Type B pancreatic cell (in vitro differentiated cells): ENCODE measurements around the gene KLC3. TPM values are rescaled to one million over a fixed set of nuclear protein-coding genes. Genes with fewer than 3 reads are reported as not detected.
"Not testable (repeated sequence)": the region's sequence is repeated elsewhere in the genome, so short reads cannot be mapped to it uniquely, and the experiment has no call there.

ENCODE experiments used
- DNase-seq: peaks from one replicate; pipeline ENCODE4 v3.0.0; 2021; ENCODE audit warnings: mixed read lengths; ENCODE audit not compliant: unreplicated experiment; ENCODE audit errors: extremely low spot score
- H3K27ac Mint-ChIP-seq: 2 replicates; pipeline ENCODE4 v1.8.0; 2021; ENCODE audit warnings: mild to moderate bottlenecking, mixed read lengths
- H3K27me3 Mint-ChIP-seq: 2 replicates; pipeline ENCODE4 v1.8.0; 2021; ENCODE audit warnings: mixed read lengths
- H3K36me3 Mint-ChIP-seq: 2 replicates; pipeline ENCODE4 v1.8.0; 2021; ENCODE audit warnings: mixed read lengths
- H3K4me1 Mint-ChIP-seq: one replicate; pipeline ENCODE4 v1.8.0; 2021; ENCODE audit warnings: mixed read lengths; ENCODE audit not compliant: unreplicated experiment
- H3K4me3 Mint-ChIP-seq: 2 replicates; pipeline ENCODE4 v1.8.0; 2021; ENCODE audit warnings: mild to moderate bottlenecking, mixed read lengths
- H3K9me3 Mint-ChIP-seq: 2 replicates; pipeline ENCODE4 v1.8.0; 2021; ENCODE audit warnings: mixed read lengths
- total RNA-seq: library from RNA; stranded (reverse); gene quantifications from 2 replicates; pipeline ENCODE4 v1.2.1, GENCODE V29; 2021; ENCODE audit warnings: low replicate concordance
- TF ChIP-seq, protein P1 (sequence below): fragments of 200-600 bp; sonication (generic); conservative IDR thresholded peaks from 2 replicates; pipeline ENCODE4 v1.5.0; 2021; ENCODE audit warnings: antibody characterized with exemption, mild to moderate bottlenecking

Gene KLC3
- total RNA-seq, 1 donor from 2014 or later = 4.9 TPM

DNA sequence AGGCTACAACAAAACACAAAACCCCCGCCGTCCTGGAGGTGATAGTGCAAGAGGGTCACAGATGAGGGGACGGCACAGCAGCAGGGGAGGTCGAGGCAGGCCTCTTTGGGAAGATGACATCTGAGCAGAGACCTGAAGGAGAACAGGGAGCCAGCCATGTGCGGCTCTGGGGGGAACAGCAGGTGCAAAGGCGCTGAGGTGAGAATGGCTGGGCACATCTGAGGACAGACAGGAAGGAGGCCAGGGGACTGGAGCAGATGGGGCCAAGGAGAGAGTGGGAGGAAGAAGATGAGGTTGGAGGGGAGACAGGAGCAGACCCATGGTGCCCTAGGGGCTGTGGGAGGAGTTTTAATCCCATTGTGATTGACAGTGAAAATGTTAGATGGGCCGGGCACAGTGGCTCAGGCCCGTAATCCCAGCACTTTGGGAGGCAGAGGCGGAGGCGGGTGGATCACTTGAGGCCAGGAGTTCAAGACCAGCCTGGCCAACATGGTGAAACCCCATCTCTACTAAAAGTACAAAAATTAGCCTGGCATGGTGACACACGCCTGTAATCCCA is 16.1 kb upstream of the KLC3 start:
- TF ChIP-seq, protein P1, sequence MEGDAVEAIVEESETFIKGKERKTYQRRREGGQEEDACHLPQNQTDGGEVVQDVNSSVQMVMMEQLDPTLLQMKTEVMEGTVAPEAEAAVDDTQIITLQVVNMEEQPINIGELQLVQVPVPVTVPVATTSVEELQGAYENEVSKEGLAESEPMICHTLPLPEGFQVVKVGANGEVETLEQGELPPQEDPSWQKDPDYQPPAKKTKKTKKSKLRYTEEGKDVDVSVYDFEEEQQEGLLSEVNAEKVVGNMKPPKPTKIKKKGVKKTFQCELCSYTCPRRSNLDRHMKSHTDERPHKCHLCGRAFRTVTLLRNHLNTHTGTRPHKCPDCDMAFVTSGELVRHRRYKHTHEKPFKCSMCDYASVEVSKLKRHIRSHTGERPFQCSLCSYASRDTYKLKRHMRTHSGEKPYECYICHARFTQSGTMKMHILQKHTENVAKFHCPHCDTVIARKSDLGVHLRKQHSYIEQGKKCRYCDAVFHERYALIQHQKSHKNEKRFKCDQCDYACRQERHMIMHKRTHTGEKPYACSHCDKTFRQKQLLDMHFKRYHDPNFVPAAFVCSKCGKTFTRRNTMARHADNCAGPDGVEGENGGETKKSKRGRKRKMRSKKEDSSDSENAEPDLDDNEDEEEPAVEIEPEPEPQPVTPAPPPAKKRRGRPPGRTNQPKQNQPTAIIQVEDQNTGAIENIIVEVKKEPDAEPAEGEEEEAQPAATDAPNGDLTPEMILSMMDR = no peak
- H3K9me3 Mint-ChIP-seq = no peaks in the 10 kb centered on the region
- DNase-seq = no peak
- peaks cover 12% of the 10 kb centered on the region for H3K27me3 Mint-ChIP-seq
- H3K36me3 Mint-ChIP-seq = no peaks in the 10 kb centered on the region
- H3K4me3 Mint-ChIP-seq = no peak overlapping the region
- H3K4me1 Mint-ChIP-seq = peaks cover 16% of the 10 kb centered on the region
- no peak overlapping the region for H3K27ac Mint-ChIP-seq

DNA sequence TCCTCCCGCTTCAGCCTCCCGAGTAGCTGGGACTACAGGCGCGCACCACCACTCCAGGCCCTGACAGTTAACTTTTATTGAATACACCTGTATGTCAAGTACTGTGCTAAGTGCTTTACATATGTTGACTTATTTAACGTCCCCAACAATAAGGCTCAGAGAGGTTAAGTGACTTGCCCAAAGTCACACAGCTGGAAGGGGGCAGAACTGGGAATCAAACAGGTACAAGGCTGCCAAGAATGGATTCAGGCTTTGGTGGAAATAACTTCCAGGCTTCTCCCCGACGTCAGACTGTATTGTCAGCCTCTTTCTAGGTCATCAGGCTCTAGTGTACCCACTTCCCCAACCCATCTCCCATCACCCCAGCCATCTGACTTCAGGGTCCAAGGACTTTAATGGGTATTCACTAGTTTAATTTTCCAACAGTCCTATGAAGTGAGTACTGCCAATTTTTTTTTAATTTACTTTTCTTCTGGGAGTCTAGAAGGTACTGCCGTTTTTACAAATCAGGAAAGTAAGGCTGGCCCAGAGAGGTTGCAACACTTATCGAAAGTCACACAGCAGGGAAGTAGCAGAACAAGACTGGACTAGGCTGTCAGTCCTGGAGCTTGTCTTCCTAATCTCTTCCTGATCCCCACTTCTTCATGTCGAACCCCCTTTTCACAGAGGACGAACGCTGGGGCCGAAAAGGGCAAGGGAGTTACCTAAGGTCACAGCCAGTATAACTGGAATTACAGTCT is 13.0 kb upstream of the KLC3 start:
- TF ChIP-seq, protein P1 = no peak
- Mint-ChIP-seq H3K9me3 (no peaks in the 10 kb centered on the region), H3K36me3 (no peaks in the 10 kb centered on the region), H3K4me1 (peaks cover 10% of the 10 kb centered on the region), H3K4me3 (no peak overlapping the region), H3K27me3 (peaks cover 7% of the 10 kb centered on the region), H3K27ac (no peak overlapping the region)
- DNase-seq = no peak

DNA sequence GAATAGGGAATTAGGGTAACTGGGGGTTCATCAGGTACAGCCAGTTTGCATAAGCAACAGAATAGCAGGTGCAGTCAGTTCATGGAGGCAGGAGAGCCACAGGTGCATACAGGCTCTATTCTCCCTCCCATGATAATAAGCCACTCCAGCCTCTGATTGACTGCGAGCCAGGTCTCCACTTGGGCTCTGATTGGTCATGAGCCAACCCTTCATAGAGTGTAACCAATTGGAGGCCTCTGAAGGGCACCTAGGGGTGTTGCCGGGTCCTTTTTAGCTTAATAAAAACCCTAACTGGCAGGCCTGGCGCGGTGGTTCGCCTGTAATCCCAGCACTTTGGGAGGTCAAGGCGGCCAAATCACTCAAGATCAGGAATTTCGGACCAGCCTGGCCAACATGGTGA is 9.1 kb upstream of the KLC3 start:
- TF ChIP-seq, protein P1 = no peak
- no peak for DNase-seq
- no peak overlapping the region for H3K27ac Mint-ChIP-seq

DNA sequence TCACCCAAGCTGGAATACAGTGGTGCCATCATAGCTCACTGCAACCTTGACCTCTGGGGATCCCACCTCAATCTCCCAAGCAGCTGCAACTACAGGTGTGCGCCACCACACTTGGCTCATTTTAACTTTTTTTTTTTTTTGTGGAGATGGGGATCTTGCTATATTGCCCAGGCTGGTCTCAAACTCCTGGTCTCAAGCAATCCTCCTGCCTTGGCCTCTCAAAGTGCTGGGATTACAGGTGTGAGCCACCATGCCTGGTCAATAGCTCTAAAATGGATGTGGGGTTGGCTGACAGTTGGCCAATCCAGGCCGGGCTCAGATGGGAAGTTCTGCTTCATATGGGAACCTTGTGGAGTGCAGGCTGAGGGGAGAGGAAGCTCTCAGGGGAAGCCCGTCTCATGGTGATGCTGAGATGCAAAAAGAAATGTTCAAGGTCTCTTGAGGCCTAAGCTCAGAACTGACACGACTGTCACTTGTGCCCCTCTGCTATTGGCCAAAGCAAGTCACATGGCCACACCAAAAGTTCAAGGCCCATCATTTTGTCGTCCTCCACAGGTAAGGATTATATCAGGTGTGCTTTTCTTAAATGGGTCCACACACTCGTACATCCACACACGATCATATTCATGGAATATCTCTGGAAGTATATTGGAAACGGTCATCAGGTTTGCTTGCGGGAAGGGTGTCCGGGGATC is 6.8 kb upstream of the KLC3 start:
- TF ChIP-seq, protein P1 = no peak
- Mint-ChIP-seq H3K4me1 (no peaks in the 10 kb centered on the region), H3K27me3 (peaks cover 4% of the 10 kb centered on the region), H3K36me3 (no peaks in the 10 kb centered on the region), H3K4me3 (no peak overlapping the region), H3K27ac (no peak overlapping the region), H3K9me3 (no peaks in the 10 kb centered on the region)
- DNase-seq = no peak

More for the DNA sequence above, 9.1 kb upstream of the KLC3 start:
- Mint-ChIP-seq H3K27me3 (no peaks in the 10 kb centered on the region), H3K4me1 (peaks cover 1% of the 10 kb centered on the region), H3K9me3 (no peaks in the 10 kb centered on the region), H3K36me3 (no peaks in the 10 kb centered on the region), H3K4me3 (no peak overlapping the region)

DNA sequence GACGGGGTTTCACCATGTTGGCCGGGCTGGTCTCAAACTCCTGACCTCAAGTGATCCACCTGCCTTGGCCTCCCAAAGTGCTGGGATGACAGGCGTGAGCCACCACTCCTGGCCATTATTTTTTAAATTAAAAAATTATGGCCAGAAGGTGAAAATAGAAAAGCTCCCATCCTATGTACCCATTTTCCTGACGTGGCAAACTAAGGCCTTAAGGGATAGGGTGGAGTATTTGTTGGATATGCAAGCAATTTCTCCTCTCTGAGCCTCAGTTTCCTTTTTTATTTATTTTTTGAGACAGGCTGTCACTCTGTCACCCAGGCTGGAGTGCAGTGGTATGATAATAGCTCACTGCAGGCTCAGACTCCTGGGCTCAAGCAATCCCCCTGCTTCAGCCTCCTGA is 5.7 kb upstream of the KLC3 start:
- not testable (repeated sequence) for H3K4me1 Mint-ChIP-seq, DNase-seq, H3K9me3 Mint-ChIP-seq, H3K27ac Mint-ChIP-seq, H3K36me3 Mint-ChIP-seq, H3K4me3 Mint-ChIP-seq
- H3K27me3 Mint-ChIP-seq = peaks cover 11% of the 10 kb centered on the region

DNA sequence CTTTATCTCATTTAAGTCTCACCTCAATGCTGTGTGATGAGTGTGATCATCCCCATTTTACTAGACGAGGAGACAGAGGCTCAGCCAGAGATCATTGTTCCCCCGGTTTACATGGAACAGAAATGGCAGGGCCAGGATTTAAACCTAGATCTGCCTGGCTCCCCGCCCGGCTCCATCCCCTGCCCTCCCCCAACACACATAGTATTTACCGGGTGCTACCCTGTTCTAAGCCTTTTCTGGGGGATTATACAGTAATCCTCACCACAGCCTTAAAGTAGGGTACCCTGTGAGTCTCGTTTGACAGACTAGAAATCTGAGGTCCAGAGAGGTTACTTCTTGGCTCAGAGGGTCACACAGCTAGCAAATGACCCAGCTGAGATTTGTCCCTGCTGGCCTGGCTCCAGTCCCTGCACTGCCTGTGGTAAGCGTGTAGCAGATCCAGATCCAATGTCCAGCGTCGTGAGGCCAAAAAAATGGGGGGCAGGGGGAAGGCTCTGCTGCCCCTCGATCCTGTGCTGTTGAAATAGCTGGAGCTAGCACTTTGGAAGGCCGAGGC is 3.8 kb upstream of the KLC3 start:
- TF ChIP-seq, protein P1 = no peak
- no peaks in the 10 kb centered on the region for H3K9me3 Mint-ChIP-seq
- peaks cover 17% of the 10 kb centered on the region for H3K27me3 Mint-ChIP-seq
- H3K27ac Mint-ChIP-seq = no peak overlapping the region
- H3K36me3 Mint-ChIP-seq = no peaks in the 10 kb centered on the region
- no peaks in the 10 kb centered on the region for H3K4me1 Mint-ChIP-seq
- H3K4me3 Mint-ChIP-seq = no peak overlapping the region
- DNase-seq = no peak
